Ectodermal cell (in vitro differentiated cells): ENCODE results near the gene TRIO.

Source experiments
- H3K27ac ChIP-seq: 2 replicates; pipeline ENCODE4 v1.7.0; 2013; ENCODE audit warnings: mild to moderate bottlenecking, low read depth, low read length; ENCODE audit not compliant: insufficient read depth, poor library complexity, severe bottlenecking
- H3K27me3 ChIP-seq: 2 replicates; pipeline ENCODE4 v1.7.0; 2013; ENCODE audit warnings: mild to moderate bottlenecking, low read length; ENCODE audit not compliant: insufficient read depth, control insufficient read depth, poor library complexity, severe bottlenecking
- H3K36me3 ChIP-seq: one replicate; pipeline ENCODE4 v1.7.0; 2013; ENCODE audit warnings: low read length; ENCODE audit not compliant: control insufficient read depth, insufficient read depth
- H3K4me1 ChIP-seq: one replicate; pipeline ENCODE4 v1.7.0; 2013; ENCODE audit warnings: low read length; ENCODE audit not compliant: control insufficient read depth, insufficient read depth
- H3K4me3 ChIP-seq: 2 replicates; pipeline ENCODE4 v1.7.0; 2013; ENCODE audit warnings: low read depth, low read length, control low read depth; ENCODE audit not compliant: insufficient read depth
- H3K9me3 ChIP-seq: 2 replicates; pipeline ENCODE4 v1.7.0; 2013; ENCODE audit warnings: mild to moderate bottlenecking, low read length, moderate library complexity; ENCODE audit not compliant: control insufficient read depth
- WGBS, 2 experiments: methylation state at CpG; one replicate each; pipeline ENCODE4 v1.1.7; 2013; ENCODE audit warnings: missing lambda C conversion rate in 2 of 2; 5-methylcytosine and 5-hydroxymethylcytosine counted together

Gene TRIO

GRCh38 chr5:14234204-14234603 lies 91.1 kb downstream of the TRIO start:
- H3K27ac ChIP-seq, result no peak overlapping the region
- WGBS, 2 experiments, result 95 to 96% methylated on average over 3 of the region's 3 CpGs
- H3K9me3 ChIP-seq, result no peaks in the 10 kb centered on the region
- H3K27me3 ChIP-seq, result no peaks in the 10 kb centered on the region
- peaks cover 13% of the 10 kb centered on the region for H3K4me1 ChIP-seq
- H3K4me3 ChIP-seq, result no peak overlapping the region
- H3K36me3 ChIP-seq, result no peaks in the 10 kb centered on the region

GRCh38 chr5:14235872-14236271 lies 92.7 kb downstream of the TRIO start:
- Histone ChIP-seq H3K27ac (no peak overlapping the region), H3K4me3 (no peak overlapping the region), H3K27me3 (no peaks in the 10 kb centered on the region), H3K9me3 (no peaks in the 10 kb centered on the region), H3K36me3 (no peaks in the 10 kb centered on the region), H3K4me1 (peaks cover 13% of the 10 kb centered on the region)
- 93 to 100% methylated on average over 1 to 3 of the region's 4 CpGs for WGBS, 2 experiments

- H3K4me1 ChIP-seq, result peaks cover 13% of the 10 kb centered on the region
- H3K9me3 ChIP-seq, result no peaks in the 10 kb centered on the region
- H3K36me3 ChIP-seq, result no peaks in the 10 kb centered on the region
- H3K4me3 ChIP-seq, result no peak overlapping the region
- WGBS, 2 experiments, result 53 to 71% methylated on average over 3 of the region's 3 CpGs
- no peak overlapping the region for H3K27ac ChIP-seq
- no peaks in the 10 kb centered on the region for H3K27me3 ChIP-seq
Observed at GRCh38 chr5:14236757-14237156, 93.6 kb downstream of the TRIO start.

- H3K27me3 ChIP-seq, result no peaks in the 10 kb centered on the region
- H3K4me1 ChIP-seq, result peaks cover 13% of the 10 kb centered on the region
- H3K27ac ChIP-seq, result no peak overlapping the region
- WGBS, 2 experiments, result 91 to 94% methylated on average over 11 to 12 of the region's 12 CpGs
- H3K4me3 ChIP-seq, result no peak overlapping the region
- H3K9me3 ChIP-seq, result no peaks in the 10 kb centered on the region
- no peaks in the 10 kb centered on the region for H3K36me3 ChIP-seq
Observed at GRCh38 chr5:14237317-14238086, 94.4 kb downstream of the TRIO start.

GRCh38 chr5:14238272-14238671 lies 95.1 kb downstream of the TRIO start:
- Histone ChIP-seq H3K27ac (no peak overlapping the region), H3K36me3 (no peaks in the 10 kb centered on the region), H3K27me3 (no peaks in the 10 kb centered on the region), H3K4me3 (no peak overlapping the region), H3K9me3 (no peaks in the 10 kb centered on the region), H3K4me1 (peaks cover 18% of the 10 kb centered on the region)
- 64 to 70% methylated on average over 5 of the region's 6 CpGs for WGBS, 2 experiments

- Histone ChIP-seq H3K27me3 (no peaks in the 10 kb centered on the region), H3K9me3 (no peaks in the 10 kb centered on the region), H3K4me1 (peaks cover 18% of the 10 kb centered on the region), H3K27ac (no peak overlapping the region), H3K36me3 (no peaks in the 10 kb centered on the region), H3K4me3 (no peak overlapping the region)
- WGBS, 2 experiments, result 87 to 91% methylated on average over 8 of the region's 8 CpGs
Observed at GRCh38 chr5:14239404-14239803, 96.3 kb downstream of the TRIO start.

GRCh38 chr5:14239951-14240350 lies 96.8 kb downstream of the TRIO start:
- Histone ChIP-seq H3K4me3 (no peak overlapping the region), H3K27ac (no peak overlapping the region), H3K36me3 (no peaks in the 10 kb centered on the region), H3K27me3 (no peaks in the 10 kb centered on the region), H3K9me3 (no peaks in the 10 kb centered on the region), H3K4me1 (peaks cover 18% of the 10 kb centered on the region)
- WGBS, 2 experiments, result 74 to 77% methylated on average over 2 of the region's 2 CpGs

GRCh38 chr5:14240359-14240758 lies 97.2 kb downstream of the TRIO start:
- 56 to 82% methylated on average over 1 to 2 of the region's 2 CpGs for WGBS, 2 experiments
- peaks cover 18% of the 10 kb centered on the region for H3K4me1 ChIP-seq
- H3K9me3 ChIP-seq, result no peaks in the 10 kb centered on the region
- H3K27ac ChIP-seq, result no peak overlapping the region
- H3K4me3 ChIP-seq, result no peak overlapping the region
- no peaks in the 10 kb centered on the region for H3K27me3 ChIP-seq
- H3K36me3 ChIP-seq, result no peaks in the 10 kb centered on the region

GRCh38 chr5:14241141-14241540 lies 98.0 kb downstream of the TRIO start:
- H3K9me3 ChIP-seq, result no peaks in the 10 kb centered on the region
- H3K36me3 ChIP-seq, result no peaks in the 10 kb centered on the region
- no peaks in the 10 kb centered on the region for H3K27me3 ChIP-seq
- H3K4me3 ChIP-seq, result no peak overlapping the region
- H3K27ac ChIP-seq, result no peak overlapping the region
- peaks cover 19% of the 10 kb centered on the region for H3K4me1 ChIP-seq
- 90 to 92% methylated on average over 1 of the region's 1 CpG for WGBS, 2 experiments

- H3K36me3 ChIP-seq, result no peaks in the 10 kb centered on the region
- H3K27me3 ChIP-seq, result no peaks in the 10 kb centered on the region
- H3K27ac ChIP-seq, result no peak overlapping the region
- peaks cover 27% of the 10 kb centered on the region for H3K4me1 ChIP-seq
- H3K9me3 ChIP-seq, result no peaks in the 10 kb centered on the region
- H3K4me3 ChIP-seq, result no peak overlapping the region
- 77 to 85% methylated on average over 6 of the region's 6 CpGs for WGBS, 2 experiments
Observed at GRCh38 chr5:14242447-14242846, 99.3 kb downstream of the TRIO start.
